ENCODE data around the gene TBX20. TPM values are rescaled to one million over a fixed set of nuclear protein-coding genes. Genes with fewer than 3 reads are reported as not detected.

Gene TBX20
- total and polyA plus RNA-seq, 2 of the 13 experiments (the other 11 are each of a cell fraction or from before 2014, with no cell fraction given), result not detected

DNA sequence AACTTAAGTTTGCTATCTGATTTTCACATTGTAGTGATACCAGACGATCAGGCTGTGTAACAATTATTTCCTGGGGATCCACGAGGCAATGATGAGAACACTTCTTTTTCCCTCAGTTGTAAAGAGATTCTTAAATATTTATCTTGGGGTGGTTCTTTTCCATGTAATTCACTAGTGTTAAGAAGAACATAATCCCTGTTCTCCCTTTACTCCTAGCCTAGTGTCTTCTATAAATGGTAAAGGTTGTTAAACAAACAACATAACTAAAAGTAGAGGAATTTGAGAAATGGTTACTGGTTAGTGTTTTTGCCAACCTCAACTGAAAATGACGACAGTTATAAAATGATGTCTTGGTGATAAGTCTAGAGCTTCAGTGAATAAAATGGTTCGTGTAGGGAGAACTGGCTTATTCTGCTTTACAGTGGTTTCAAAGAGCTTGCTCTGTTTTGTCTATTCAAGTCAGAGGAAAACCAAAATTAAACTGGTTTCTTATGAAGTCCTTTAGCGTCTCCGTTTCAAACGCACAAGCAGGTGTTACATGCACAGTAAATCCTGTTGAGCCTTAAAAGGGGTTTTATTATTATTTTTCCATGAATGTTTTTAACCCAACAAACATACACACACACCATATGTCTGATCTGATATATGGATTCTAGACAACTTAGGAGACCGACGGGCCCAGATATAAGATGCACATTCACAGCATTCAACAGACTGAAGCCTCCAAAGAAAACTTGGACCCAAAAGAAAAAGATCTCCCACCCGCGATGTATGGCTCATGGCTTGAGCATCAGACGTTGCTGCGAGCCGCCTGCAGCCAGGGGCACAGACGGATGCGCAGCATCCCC lies 1.1 kb downstream of the TBX20 start:
- DNase-seq (ENCODE audit: low spot score) (no peak), ATAC-seq (no peak), FAIRE-seq (no peak)
- Histone ChIP-seq H3K4me2 (ENCODE audit: low read depth, low read length) (no peak overlapping the region), H3K9ac (ENCODE audit: insufficient read depth, low read depth, low read length) (no peak overlapping the region), H3K27ac (ENCODE audit: extremely low read length, insufficient read depth, low read length) (no peak overlapping the region), H4K20me1 (ENCODE audit: insufficient read depth, low read length) (no peaks in the 10 kb centered on the region), H3K36me3 (replicated peaks in 1 of 2; ENCODE audit: control insufficient read depth in 1 of 2, insufficient read depth in 2 of 2, low read length in 2 of 2) (no peaks in the 10 kb centered on the region), H3K9me3 (ENCODE audit: low read length) (no peaks in the 10 kb centered on the region), H3K79me2 (ENCODE audit: insufficient read depth, low read length) (no peaks in the 10 kb centered on the region), H3K4me3 (replicated peaks in 1 of 3; ENCODE audit: insufficient read depth in 1 of 3, low read depth in 2 of 3, low read length in 3 of 3) (no peak overlapping the region), H2AFZ (ENCODE audit: low read length) (no peak overlapping the region), H3K4me1 (ENCODE audit: insufficient read depth, low read length) (no peaks in the 10 kb centered on the region), H3K27me3 (ENCODE audit: control insufficient read depth in 1 of 2, insufficient read depth in 2 of 2, low read length in 2 of 2) (peaks cover 2 to 65% of the 10 kb centered on the region in 2 experiments; a peak in 4 of 5 replicates)
- ChIA-PET POLR2A (no interaction called here), CTCF (ENCODE audit: low intra/inter-chr PET ratio, low total read pairs) (no interaction called here)
- TF ChIP-seq, protein P1, sequence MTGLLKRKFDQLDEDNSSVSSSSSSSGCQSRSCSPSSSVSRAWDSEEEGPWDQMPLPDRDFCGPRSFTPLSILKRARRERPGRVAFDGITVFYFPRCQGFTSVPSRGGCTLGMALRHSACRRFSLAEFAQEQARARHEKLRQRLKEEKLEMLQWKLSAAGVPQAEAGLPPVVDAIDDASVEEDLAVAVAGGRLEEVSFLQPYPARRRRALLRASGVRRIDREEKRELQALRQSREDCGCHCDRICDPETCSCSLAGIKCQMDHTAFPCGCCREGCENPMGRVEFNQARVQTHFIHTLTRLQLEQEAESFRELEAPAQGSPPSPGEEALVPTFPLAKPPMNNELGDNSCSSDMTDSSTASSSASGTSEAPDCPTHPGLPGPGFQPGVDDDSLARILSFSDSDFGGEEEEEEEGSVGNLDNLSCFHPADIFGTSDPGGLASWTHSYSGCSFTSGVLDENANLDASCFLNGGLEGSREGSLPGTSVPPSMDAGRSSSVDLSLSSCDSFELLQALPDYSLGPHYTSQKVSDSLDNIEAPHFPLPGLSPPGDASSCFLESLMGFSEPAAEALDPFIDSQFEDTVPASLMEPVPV (CRISPR knock-in tag; IDR thresholded peaks at IDR 0.05), result no peak
- intact Hi-C loops (cut with micrococcal nuclease; ENCODE audit: unreplicated experiment) (no loop called here), in situ Hi-C loops (cut with HindIII; ENCODE audit: extremely low pct_ligation_motif_present, low pct_unique_long_range_greater_than_20kb) (no loop called here)
- BruUV-seq (replicated peaks), result no TSS peak
- WGBS (ENCODE audit: low lambda C conversion rate), result 27% methylated on average over 16 of the region's 16 CpGs

DNA sequence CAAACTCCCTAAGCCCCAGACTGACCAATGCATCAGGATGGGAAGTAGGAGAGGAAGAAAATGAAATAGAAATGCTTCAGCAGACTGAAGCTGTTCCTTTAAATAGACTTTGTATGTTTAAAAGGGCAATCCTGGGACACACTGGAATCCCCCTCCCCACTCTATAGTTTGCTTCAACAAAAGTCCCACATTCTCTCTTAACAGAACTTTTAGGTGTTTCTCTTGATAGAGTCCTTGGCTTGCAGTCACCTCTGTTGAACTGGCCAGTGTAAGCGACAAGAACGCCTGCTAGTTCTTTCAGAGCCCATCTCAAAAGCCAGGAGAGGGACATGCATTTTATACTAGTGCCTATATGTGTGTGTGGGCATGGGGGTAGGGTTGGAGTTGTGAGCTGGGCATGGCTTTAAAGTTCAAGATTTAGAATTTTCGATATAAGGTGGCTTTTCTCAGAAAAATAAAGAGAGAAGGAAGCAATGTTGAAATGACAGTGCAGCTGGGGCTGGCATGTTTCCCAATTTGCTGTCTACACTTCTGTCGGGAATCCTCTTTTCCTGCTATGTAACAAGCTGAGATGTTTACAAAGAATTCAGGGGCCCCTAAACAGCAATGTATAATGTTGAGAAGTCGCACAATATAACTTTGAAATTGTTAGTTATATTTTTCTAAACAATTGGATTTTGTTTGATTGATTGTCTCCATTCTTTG lies 2.1 kb downstream of the TBX20 start:
- H3K27me3 ChIP-seq (ENCODE audit: control insufficient read depth in 1 of 2, insufficient read depth in 2 of 2, low read length in 2 of 2), result peaks cover 2 to 55% of the 10 kb centered on the region in 2 experiments; a peak in 4 of 5 replicates
- in situ Hi-C loops (cut with HindIII; ENCODE audit: extremely low pct_ligation_motif_present, low pct_unique_long_range_greater_than_20kb) (no loop called here), intact Hi-C loops (cut with micrococcal nuclease; ENCODE audit: unreplicated experiment) (no loop called here)
- DNase-seq (ENCODE audit: low spot score), result no peak
- no TSS peak for BruUV-seq (replicated peaks)
- WGBS (ENCODE audit: low lambda C conversion rate), result 3% methylated on average over 5 of the region's 5 CpGs
- no peak for ATAC-seq
- TF ChIP-seq GTF2F1 (IDR thresholded peaks at IDR 0.05; ENCODE audit: low read length) (no peak), MYC (CRISPR knock-in tag; IDR thresholded peaks at IDR 0.05; ENCODE audit: borderline replicate concordance) (no peak), ZNF260 (CRISPR knock-in tag; IDR thresholded peaks at IDR 0.05; ENCODE audit: borderline replicate concordance, low read depth) (no peak), TBX3 (IDR thresholded peaks at IDR 0.05; ENCODE audit: borderline replicate concordance) (no peak), FOXK2 (IDR thresholded peaks at IDR 0.05) (no peak), ZNF556 (CRISPR knock-in tag; IDR thresholded peaks at IDR 0.05; ENCODE audit: borderline replicate concordance) (no peak), ZIK1 (CRISPR knock-in tag; IDR thresholded peaks at IDR 0.05; ENCODE audit: borderline replicate concordance, low read depth) (no peak)
- TF ChIP-seq, protein P2, sequence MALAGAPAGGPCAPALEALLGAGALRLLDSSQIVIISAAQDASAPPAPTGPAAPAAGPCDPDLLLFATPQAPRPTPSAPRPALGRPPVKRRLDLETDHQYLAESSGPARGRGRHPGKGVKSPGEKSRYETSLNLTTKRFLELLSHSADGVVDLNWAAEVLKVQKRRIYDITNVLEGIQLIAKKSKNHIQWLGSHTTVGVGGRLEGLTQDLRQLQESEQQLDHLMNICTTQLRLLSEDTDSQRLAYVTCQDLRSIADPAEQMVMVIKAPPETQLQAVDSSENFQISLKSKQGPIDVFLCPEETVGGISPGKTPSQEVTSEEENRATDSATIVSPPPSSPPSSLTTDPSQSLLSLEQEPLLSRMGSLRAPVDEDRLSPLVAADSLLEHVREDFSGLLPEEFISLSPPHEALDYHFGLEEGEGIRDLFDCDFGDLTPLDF (CRISPR knock-in tag; IDR thresholded peaks at IDR 0.05), result no peak
- no peaks in the 10 kb centered on the region for H4K20me1 ChIP-seq (ENCODE audit: insufficient read depth, low read length)
- H3K4me3 ChIP-seq (replicated peaks in 1 of 3; ENCODE audit: insufficient read depth in 1 of 3, low read depth in 2 of 3, low read length in 3 of 3), result no peak overlapping the region
- H2AFZ ChIP-seq (ENCODE audit: low read length), result no peak overlapping the region
- no peak overlapping the region for H3K4me2 ChIP-seq (ENCODE audit: low read depth, low read length)
- H3K9me3 ChIP-seq (ENCODE audit: low read length), result no peaks in the 10 kb centered on the region
- no peaks in the 10 kb centered on the region for H3K79me2 ChIP-seq (ENCODE audit: insufficient read depth, low read length)
- no peak for FAIRE-seq
- no peaks in the 10 kb centered on the region for H3K36me3 ChIP-seq (replicated peaks in 1 of 2; ENCODE audit: control insufficient read depth in 1 of 2, insufficient read depth in 2 of 2, low read length in 2 of 2)
- ChIA-PET POLR2A (no interaction called here), CTCF (ENCODE audit: low intra/inter-chr PET ratio, low total read pairs) (no interaction called here)
- no peaks in the 10 kb centered on the region for H3K4me1 ChIP-seq (ENCODE audit: insufficient read depth, low read length)
- H3K27ac ChIP-seq (ENCODE audit: extremely low read length, insufficient read depth, low read length), result no peak overlapping the region
- no peak overlapping the region for H3K9ac ChIP-seq (ENCODE audit: insufficient read depth, low read depth, low read length)
